HG02840 (cell line): ENCODE measurements around the gene GPR39.
"Not testable (repeated sequence)": the region's sequence is repeated elsewhere in the genome, so short reads cannot be mapped to it uniquely, and the experiment has no call there.

Experiments
- ATAC-seq: cut with Tn5 transposase; IDR thresholded peaks from one replicate; pipeline ENCODE4 v1.9.1; 2021; ENCODE audit warnings: mild to moderate bottlenecking, moderate library complexity, moderate number of reproducible peaks; ENCODE audit not compliant: unreplicated experiment, low FRiP score

The GPR39 gene

DNA sequence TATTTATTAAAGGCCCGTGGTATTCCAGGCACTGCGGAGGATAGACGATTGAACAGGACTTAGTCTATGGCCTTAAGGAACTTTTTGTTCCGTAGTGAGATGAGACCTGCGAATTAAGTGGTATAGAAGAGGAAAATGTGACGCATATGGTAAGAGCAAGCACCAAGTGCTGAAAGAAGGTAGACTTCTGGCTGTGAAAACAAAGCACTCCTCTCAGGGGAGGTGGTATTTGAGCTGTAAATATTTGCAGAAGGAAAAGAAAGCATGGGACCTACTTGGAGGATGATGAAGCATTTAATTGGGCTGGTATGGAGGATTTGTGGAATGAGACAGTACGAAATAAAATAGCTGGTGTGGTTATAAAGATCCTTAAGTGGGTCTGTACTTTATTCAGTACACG is 62.5 kb downstream of the GPR39 start:
- no peak for ATAC-seq

GRCh38 chr2:132482821-132483220 is 66.2 kb downstream of the GPR39 start:
- ATAC-seq: no peak

DNA sequence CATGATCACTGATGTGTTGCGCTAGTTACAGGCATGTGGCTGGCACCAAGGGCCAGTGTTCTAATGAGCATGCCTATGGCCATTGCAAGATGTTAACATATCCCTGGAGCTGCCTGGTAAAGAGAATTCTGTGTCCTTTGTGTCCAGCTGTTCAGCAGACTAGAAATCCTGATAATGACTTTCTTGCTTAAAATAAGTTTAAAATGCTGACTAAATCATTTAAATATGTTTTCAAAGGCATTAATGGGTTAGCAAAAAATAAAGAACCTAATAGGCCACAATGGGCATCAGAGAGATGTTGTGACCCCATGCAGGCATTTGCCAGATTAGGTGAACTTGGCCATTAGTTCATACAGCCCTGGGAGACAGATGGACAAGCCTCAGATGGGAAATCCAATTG is 67.5 kb downstream of the GPR39 start:
- no peak for ATAC-seq

GRCh38 chr2:132488491-132488890 is 71.9 kb downstream of the GPR39 start:
- no peak for ATAC-seq

GRCh38 chr2:132489150-132489549 is 72.5 kb downstream of the GPR39 start:
- no peak for ATAC-seq

GRCh38 chr2:132495881-132496280 is 79.3 kb downstream of the GPR39 start:
- ATAC-seq: no peak

- no peak for ATAC-seq
Observed at GRCh38 chr2:132496555-132496954, 80.0 kb downstream of the GPR39 start.

DNA sequence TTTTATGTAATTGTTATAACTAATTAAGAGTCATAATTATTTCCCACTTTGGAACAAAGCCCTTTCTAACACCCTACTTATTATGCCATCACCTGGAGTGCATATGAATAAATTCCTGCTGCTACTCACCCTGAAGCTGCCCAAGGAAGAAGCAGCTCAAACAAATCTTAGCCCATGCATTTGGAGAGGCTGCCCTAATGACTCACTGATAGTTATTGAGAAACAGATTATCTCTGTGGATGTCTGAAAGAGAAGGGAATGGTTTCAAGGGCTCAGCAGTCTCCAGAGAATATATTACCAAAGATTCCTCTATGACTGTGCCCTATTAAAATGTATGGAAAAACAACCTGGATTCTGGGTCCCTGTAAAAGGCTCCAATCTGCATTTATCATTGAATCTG is 81.0 kb downstream of the GPR39 start:
- ATAC-seq: no peak

- no peak for ATAC-seq
Observed at GRCh38 chr2:132503701-132504100, 87.1 kb downstream of the GPR39 start.

DNA sequence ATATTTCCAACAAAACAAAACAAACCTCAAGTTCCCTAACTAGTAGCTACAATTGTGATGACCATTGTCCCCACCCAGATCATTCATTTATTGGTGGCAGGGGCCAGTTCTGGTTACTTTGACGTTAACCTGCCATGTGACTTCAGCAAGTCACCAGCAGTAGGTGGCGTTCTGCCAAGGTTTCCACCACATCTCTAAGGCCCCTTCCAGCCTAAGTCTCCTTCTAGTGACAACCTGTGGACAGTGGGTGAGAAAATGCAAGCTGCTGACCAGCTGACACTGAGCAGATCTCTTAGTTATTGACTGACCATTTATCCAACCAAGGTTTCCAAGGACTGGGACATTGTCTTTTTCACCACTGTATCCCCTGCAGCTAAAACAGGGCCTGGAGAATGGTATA is 98.4 kb downstream of the GPR39 start:
- no peak for ATAC-seq

DNA sequence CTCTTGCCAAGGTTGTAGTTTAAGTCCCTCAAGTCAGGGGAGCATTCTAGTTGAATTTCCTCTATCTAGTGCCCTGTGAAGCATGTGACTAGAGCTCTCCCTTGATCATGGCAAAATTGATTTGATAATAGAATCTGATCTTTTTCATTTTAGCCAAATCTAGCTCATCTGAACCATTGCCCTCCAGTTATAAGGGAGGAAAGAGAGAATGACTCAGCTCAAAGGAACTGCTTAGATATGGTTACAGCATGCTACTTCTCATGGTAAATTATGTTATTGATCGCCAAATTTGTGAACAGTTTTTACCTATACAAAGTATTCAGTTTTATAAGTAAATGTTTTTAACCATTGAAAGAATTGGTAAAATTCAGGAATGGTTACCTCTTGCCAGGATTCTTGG is 100.8 kb downstream of the GPR39 start:
- ATAC-seq: no peak

DNA sequence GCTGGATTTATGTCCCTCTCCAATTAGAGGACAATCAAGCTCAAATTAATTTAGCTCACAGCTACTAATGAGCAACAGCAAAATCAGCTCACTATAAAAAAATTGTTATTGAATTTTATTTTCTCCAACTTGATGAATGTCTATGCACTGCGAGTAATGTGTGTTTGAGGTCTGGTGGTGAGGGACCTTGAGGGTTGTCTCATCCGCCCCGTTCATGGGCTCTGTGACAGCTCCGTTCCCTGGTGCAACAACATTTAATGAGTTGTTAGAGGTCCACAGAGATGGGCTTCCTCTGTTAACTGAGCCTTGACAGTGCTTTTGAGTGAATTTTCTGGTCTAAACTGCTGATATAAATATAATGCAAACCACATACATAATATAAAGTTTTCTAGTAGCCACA is 101.7 kb downstream of the GPR39 start:
- no peak for ATAC-seq

DNA sequence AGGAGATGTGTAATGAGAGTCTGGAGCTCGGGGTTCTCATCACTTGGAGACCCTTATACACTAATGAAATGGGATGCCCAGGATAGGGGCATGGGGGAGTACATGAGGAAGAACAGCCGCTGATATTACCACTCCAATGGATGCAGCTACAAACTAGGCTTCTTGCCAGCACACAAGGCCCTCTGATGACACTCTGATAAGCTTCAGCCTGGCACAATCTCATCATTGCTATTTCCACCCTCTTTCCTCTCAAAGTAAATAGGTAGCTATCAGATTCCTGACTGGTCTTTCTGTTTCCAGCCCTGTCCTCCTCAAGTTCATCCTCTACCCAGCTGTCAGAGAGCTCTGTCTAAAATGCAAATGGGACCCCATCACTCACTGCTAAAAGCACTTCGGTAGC is 103.0 kb downstream of the GPR39 start:
- ATAC-seq: no peak

DNA sequence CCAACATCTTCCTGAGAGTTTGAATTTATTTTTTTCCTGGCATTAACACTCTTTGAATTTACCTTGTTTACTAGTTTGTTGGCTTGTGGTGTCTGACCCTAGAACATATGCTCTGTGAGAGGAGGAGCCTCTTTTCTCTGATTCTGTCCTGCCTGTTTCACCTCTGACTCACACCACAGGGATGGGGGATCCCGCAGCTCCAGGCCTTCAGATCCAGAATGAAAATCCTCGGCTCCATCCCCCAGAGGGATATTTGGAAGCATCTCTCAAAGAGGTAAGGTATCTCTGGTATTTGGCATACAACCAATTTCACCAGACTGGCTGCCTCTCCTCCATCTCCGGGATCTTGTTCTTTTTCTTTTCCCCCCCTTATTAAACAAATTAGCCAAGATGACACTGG is 104.7 kb downstream of the GPR39 start:
- ATAC-seq: no peak

- ATAC-seq: no peak
Observed at GRCh38 chr2:132522901-132523300, 106.3 kb downstream of the GPR39 start.

- ATAC-seq: not testable (repeated sequence)
Observed at GRCh38 chr2:132537061-132537460, 120.5 kb downstream of the GPR39 start.

DNA sequence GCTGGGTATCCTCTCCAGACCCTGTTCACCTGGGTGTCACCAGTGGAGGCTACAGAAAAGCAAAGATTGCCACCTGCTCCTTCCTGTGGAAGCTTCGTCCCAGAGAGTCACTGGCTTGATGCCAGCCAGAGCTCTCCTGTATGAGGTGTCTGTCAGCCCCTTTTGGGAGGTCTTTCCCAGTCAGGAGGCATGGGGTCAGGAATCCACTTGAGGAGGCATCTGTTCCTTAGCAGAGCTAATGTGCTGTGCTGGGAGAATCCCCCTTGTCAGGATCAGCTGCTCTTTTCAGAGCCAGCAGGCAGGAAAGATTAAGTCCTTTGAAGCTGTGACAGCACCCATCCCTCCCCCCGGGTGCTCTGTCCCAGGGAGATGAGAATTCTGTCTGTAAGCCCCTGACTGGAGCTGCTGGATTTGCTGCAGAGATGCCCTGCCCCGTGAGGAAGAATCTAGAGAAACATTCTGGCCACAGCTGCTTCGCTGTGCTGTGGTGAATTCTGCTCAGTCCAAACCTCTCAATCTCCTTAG is 121.8 kb downstream of the GPR39 start:
- ATAC-seq: no peak

- no peak for ATAC-seq
Observed at GRCh38 chr2:132540166-132540565, 123.6 kb downstream of the GPR39 start.

- no peak for ATAC-seq
Observed at GRCh38 chr2:132542953-132543569, 126.5 kb downstream of the GPR39 start.

- no peak for ATAC-seq
Observed at GRCh38 chr2:132544006-132544630, 127.5 kb downstream of the GPR39 start.

GRCh38 chr2:132547090-132547687 is 130.6 kb downstream of the GPR39 start:
- ATAC-seq: no peak
